ENCODE measurements around the gene ATP2A1. TPM values are rescaled to one million over a fixed set of nuclear protein-coding genes. Genes with fewer than 3 reads are reported as not detected.

Gene ATP2A1
- polyA plus RNA-seq, 2 donors: 0.25 to 0.69 TPM

- Histone ChIP-seq H3K9me3 (ENCODE audit: control insufficient read depth in 2 of 2, insufficient read depth in 1 of 2, low read depth in 1 of 2, low read length in 1 of 2) (no peaks in the 10 kb centered on the region), H3K36me3 (ENCODE audit: control insufficient read depth in 2 of 2, insufficient read depth in 2 of 2, low read length in 1 of 2) (peaks cover 24 to 50% of the 10 kb centered on the region in 2 donors), H3K4me1 (ENCODE audit: control insufficient read depth in 2 of 2, insufficient read depth in 2 of 2, low read length in 1 of 2) (no peaks in the 10 kb centered on the region), H3K27ac (ENCODE audit: low read depth in 2 of 2, low read length in 1 of 2) (no peak overlapping the region), H3K27me3 (ENCODE audit: control insufficient read depth in 1 of 2, insufficient read depth in 2 of 2, low read length in 2 of 2) (no peaks in the 10 kb centered on the region), H3K4me3 (ENCODE audit: low read depth in 1 of 2, low read length in 2 of 2) (no peak overlapping the region)
- 91 to 100% methylated on average over 1 of the region's 1 CpG for WGBS, 2 donors
These were observed 39.8 kb upstream of the ATP2A1 start for GRCh38 chr16:28838558-28838918.

DNA sequence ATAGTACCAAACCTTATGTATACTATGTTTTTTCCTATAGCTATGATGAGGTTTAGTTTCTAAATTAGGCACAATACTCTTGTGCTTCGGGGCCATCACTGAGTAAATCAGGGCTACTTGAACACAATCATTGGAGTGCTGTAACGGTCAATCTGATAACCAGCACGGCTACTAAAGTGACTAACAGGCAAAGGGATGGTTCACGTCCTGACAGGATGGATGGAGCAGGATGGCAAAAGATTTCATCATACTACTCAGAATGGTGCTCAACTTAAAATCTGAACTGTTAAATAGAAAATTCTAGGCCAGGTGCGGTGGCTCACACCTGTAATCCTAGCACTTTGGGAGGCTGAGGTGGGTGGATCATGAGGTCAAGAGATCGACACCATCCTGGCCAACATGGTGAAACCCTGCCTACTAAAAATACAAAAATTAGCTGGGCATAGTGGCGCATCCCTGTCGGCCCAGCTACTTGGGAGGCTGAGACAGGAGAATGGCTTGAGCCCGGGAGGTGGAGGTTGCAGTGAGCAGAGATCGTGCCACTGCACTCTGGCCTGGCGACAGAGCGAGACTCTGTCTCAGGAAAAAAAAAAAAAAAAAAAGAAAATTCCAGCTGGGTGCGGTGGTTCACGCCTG, 39.2 kb upstream of the ATP2A1 start:
- no peak overlapping the region for H3K4me3 ChIP-seq (ENCODE audit: low read depth in 1 of 2, low read length in 2 of 2)
- no peak overlapping the region for H3K27ac ChIP-seq (ENCODE audit: low read depth in 2 of 2, low read length in 1 of 2)
- no peaks in the 10 kb centered on the region for H3K9me3 ChIP-seq (ENCODE audit: control insufficient read depth in 2 of 2, insufficient read depth in 1 of 2, low read depth in 1 of 2, low read length in 1 of 2)
- no peaks in the 10 kb centered on the region for H3K4me1 ChIP-seq (ENCODE audit: control insufficient read depth in 2 of 2, insufficient read depth in 2 of 2, low read length in 1 of 2)
- no peaks in the 10 kb centered on the region for H3K27me3 ChIP-seq (ENCODE audit: control insufficient read depth in 1 of 2, insufficient read depth in 2 of 2, low read length in 2 of 2)
- 92 to 95% methylated on average over 14 of the region's 14 CpGs for WGBS, 2 donors
- peaks cover 27 to 52% of the 10 kb centered on the region in 2 donors for H3K36me3 ChIP-seq (ENCODE audit: control insufficient read depth in 2 of 2, insufficient read depth in 2 of 2, low read length in 1 of 2)

DNA sequence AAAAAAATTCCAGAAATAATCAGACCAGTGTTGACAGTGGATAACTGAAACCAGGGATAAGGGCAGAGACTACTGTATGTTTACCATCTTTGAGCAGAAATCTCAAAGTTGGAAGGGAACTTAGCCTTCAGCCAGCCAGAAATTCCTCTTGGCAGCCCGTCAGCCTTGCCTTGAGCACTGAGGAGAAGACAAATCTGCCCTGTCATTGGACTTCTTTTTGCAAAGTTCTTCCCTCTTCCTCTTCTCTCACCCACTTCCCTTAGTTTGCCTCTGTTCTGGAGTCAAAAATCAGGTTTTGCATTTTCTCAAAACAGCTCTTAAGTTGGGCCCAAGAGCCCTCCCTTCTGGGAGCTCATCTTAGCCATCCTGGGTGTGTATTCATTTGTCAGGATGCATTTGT, 38.4 kb upstream of the ATP2A1 start:
- H3K36me3 ChIP-seq (ENCODE audit: control insufficient read depth in 2 of 2, insufficient read depth in 2 of 2, low read length in 1 of 2): peaks cover 28 to 51% of the 10 kb centered on the region in 2 donors

DNA sequence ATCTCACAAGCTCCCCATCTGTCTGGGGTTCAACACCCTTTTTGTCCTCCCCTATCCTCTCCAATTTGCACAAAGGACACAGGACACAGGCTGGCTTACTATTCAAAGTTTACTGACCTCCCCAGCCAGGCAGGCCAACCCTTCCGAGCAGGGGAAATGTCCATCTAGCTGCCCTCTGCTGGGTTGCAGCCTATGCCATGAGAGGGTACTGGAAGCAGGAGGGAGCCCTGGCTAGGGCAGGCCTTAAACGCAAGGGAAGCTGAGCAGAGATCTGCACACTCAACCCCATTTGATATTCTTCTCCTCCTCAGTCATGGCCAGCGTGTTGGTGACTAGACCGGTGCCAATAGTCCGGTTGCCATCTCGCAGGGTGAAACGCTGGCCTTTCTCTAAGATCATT, 35.6 kb upstream of the ATP2A1 start:
- Histone ChIP-seq H3K4me1 (ENCODE audit: control insufficient read depth in 2 of 2, insufficient read depth in 2 of 2, low read length in 1 of 2) (peaks cover 4 to 17% of the 10 kb centered on the region in 2 donors), H3K9me3 (ENCODE audit: control insufficient read depth in 2 of 2, insufficient read depth in 1 of 2, low read depth in 1 of 2, low read length in 1 of 2) (no peaks in the 10 kb centered on the region), H3K36me3 (ENCODE audit: control insufficient read depth in 2 of 2, insufficient read depth in 2 of 2, low read length in 1 of 2) (peaks cover 16 to 33% of the 10 kb centered on the region in 2 donors), H3K4me3 (ENCODE audit: low read depth in 1 of 2, low read length in 2 of 2) (no peak overlapping the region), H3K27me3 (ENCODE audit: control insufficient read depth in 1 of 2, insufficient read depth in 2 of 2, low read length in 2 of 2) (no peaks in the 10 kb centered on the region), H3K27ac (ENCODE audit: low read depth in 2 of 2, low read length in 1 of 2) (no peak overlapping the region)
- 88 to 92% methylated on average over 7 of the region's 7 CpGs for WGBS, 2 donors

More for the DNA sequence above, 38.4 kb upstream of the ATP2A1 start:
- Histone ChIP-seq H3K9me3 (ENCODE audit: control insufficient read depth in 2 of 2, insufficient read depth in 1 of 2, low read depth in 1 of 2, low read length in 1 of 2) (no peaks in the 10 kb centered on the region), H3K27me3 (ENCODE audit: control insufficient read depth in 1 of 2, insufficient read depth in 2 of 2, low read length in 2 of 2) (no peaks in the 10 kb centered on the region), H3K4me1 (ENCODE audit: control insufficient read depth in 2 of 2, insufficient read depth in 2 of 2, low read length in 1 of 2) (peaks cover 0 to 2% of the 10 kb centered on the region in 2 donors), H3K4me3 (ENCODE audit: low read depth in 1 of 2, low read length in 2 of 2) (no peak overlapping the region), H3K27ac (ENCODE audit: low read depth in 2 of 2, low read length in 1 of 2) (no peak overlapping the region)
- WGBS, 2 donors: 14 to 46% methylated on average over 1 of the region's 1 CpG

GRCh38 chr16:28843766-28844165, 34.5 kb upstream of the ATP2A1 start:
- H3K36me3 ChIP-seq (ENCODE audit: control insufficient read depth in 2 of 2, insufficient read depth in 2 of 2, low read length in 1 of 2): peaks cover 16 to 31% of the 10 kb centered on the region in 2 donors

GRCh38 chr16:28844226-28844885, 33.9 kb upstream of the ATP2A1 start:
- H3K36me3 ChIP-seq (ENCODE audit: control insufficient read depth in 2 of 2, insufficient read depth in 2 of 2, low read length in 1 of 2): peaks cover 16 to 30% of the 10 kb centered on the region in 2 donors
- H3K4me1 ChIP-seq (ENCODE audit: control insufficient read depth in 2 of 2, insufficient read depth in 2 of 2, low read length in 1 of 2): peaks cover 4 to 17% of the 10 kb centered on the region in 2 donors
- WGBS, 2 donors: 85 to 87% methylated on average over 19 of the region's 19 CpGs
- no peaks in the 10 kb centered on the region for H3K27me3 ChIP-seq (ENCODE audit: control insufficient read depth in 1 of 2, insufficient read depth in 2 of 2, low read length in 2 of 2)
- no peak overlapping the region for H3K27ac ChIP-seq (ENCODE audit: low read depth in 2 of 2, low read length in 1 of 2)
- H3K4me3 ChIP-seq (ENCODE audit: low read depth in 1 of 2, low read length in 2 of 2): no peak overlapping the region
- no peaks in the 10 kb centered on the region for H3K9me3 ChIP-seq (ENCODE audit: control insufficient read depth in 2 of 2, insufficient read depth in 1 of 2, low read depth in 1 of 2, low read length in 1 of 2)

More at GRCh38 chr16:28843766-28844165, 34.5 kb upstream of the ATP2A1 start:
- no peak overlapping the region for H3K27ac ChIP-seq (ENCODE audit: low read depth in 2 of 2, low read length in 1 of 2)
- no peak overlapping the region for H3K4me3 ChIP-seq (ENCODE audit: low read depth in 1 of 2, low read length in 2 of 2)
- 92 to 94% methylated on average over 12 of the region's 12 CpGs for WGBS, 2 donors
- peaks cover 4 to 17% of the 10 kb centered on the region in 2 donors for H3K4me1 ChIP-seq (ENCODE audit: control insufficient read depth in 2 of 2, insufficient read depth in 2 of 2, low read length in 1 of 2)
- no peaks in the 10 kb centered on the region for H3K27me3 ChIP-seq (ENCODE audit: control insufficient read depth in 1 of 2, insufficient read depth in 2 of 2, low read length in 2 of 2)
- no peaks in the 10 kb centered on the region for H3K9me3 ChIP-seq (ENCODE audit: control insufficient read depth in 2 of 2, insufficient read depth in 1 of 2, low read depth in 1 of 2, low read length in 1 of 2)

GRCh38 chr16:28845293-28845692, 33.0 kb upstream of the ATP2A1 start:
- WGBS, 2 donors: 35 to 38% methylated on average over 10 of the region's 10 CpGs
- H3K4me3 ChIP-seq (ENCODE audit: low read depth in 1 of 2, low read length in 2 of 2): peak overlapping the region; percentile 84 to 99

GRCh38 chr16:28845761-28846079, 32.6 kb upstream of the ATP2A1 start:
- Histone ChIP-seq H3K4me3 (ENCODE audit: low read depth in 1 of 2, low read length in 2 of 2) (peak overlapping the region; percentile 84 to 99), H3K27me3 (ENCODE audit: control insufficient read depth in 1 of 2, insufficient read depth in 2 of 2, low read length in 2 of 2) (no peaks in the 10 kb centered on the region), H3K4me1 (ENCODE audit: control insufficient read depth in 2 of 2, insufficient read depth in 2 of 2, low read length in 1 of 2) (peaks cover 4 to 17% of the 10 kb centered on the region in 2 donors), H3K27ac (ENCODE audit: low read depth in 2 of 2, low read length in 1 of 2) (peak overlapping the region; percentile 86 to 90), H3K36me3 (ENCODE audit: control insufficient read depth in 2 of 2, insufficient read depth in 2 of 2, low read length in 1 of 2) (peaks cover 16 to 30% of the 10 kb centered on the region in 2 donors), H3K9me3 (ENCODE audit: control insufficient read depth in 2 of 2, insufficient read depth in 1 of 2, low read depth in 1 of 2, low read length in 1 of 2) (no peaks in the 10 kb centered on the region)
- 1 to 2% methylated on average over 16 of the region's 16 CpGs for WGBS, 2 donors

More at GRCh38 chr16:28845293-28845692, 33.0 kb upstream of the ATP2A1 start:
- H3K9me3 ChIP-seq (ENCODE audit: control insufficient read depth in 2 of 2, insufficient read depth in 1 of 2, low read depth in 1 of 2, low read length in 1 of 2): no peaks in the 10 kb centered on the region
- peaks cover 4 to 17% of the 10 kb centered on the region in 2 donors for H3K4me1 ChIP-seq (ENCODE audit: control insufficient read depth in 2 of 2, insufficient read depth in 2 of 2, low read length in 1 of 2)
- H3K36me3 ChIP-seq (ENCODE audit: control insufficient read depth in 2 of 2, insufficient read depth in 2 of 2, low read length in 1 of 2): peaks cover 16 to 30% of the 10 kb centered on the region in 2 donors
- no peaks in the 10 kb centered on the region for H3K27me3 ChIP-seq (ENCODE audit: control insufficient read depth in 1 of 2, insufficient read depth in 2 of 2, low read length in 2 of 2)
- H3K27ac ChIP-seq (ENCODE audit: low read depth in 2 of 2, low read length in 1 of 2): peak overlapping the region; percentile 86 to 90

- Histone ChIP-seq H3K27ac (ENCODE audit: low read depth in 2 of 2, low read length in 1 of 2) (peak within 1 kb of the TSS; percentile 86 to 92), H3K9me3 (ENCODE audit: control insufficient read depth in 2 of 2, insufficient read depth in 1 of 2, low read depth in 1 of 2, low read length in 1 of 2) (no peaks in the 10 kb centered on the region), H3K36me3 (ENCODE audit: control insufficient read depth in 2 of 2, insufficient read depth in 2 of 2, low read length in 1 of 2) (peaks cover 16 to 30% of the 10 kb centered on the region in 2 donors), H3K4me1 (ENCODE audit: control insufficient read depth in 2 of 2, insufficient read depth in 2 of 2, low read length in 1 of 2) (peaks cover 4 to 17% of the 10 kb centered on the region in 2 donors), H3K4me3 (ENCODE audit: low read depth in 1 of 2, low read length in 2 of 2) (peak within 1 kb of the TSS; percentile 84 to 99), H3K27me3 (ENCODE audit: control insufficient read depth in 1 of 2, insufficient read depth in 2 of 2, low read length in 2 of 2) (no peaks in the 10 kb centered on the region)
- 0% methylated on average over 61 to 73 of the region's 73 CpGs for WGBS, 2 donors
These were observed 32.0 kb upstream of the ATP2A1 start, which contains the start of gene TUFM for GRCh38 chr16:28846080-28846932. TSS of gene TUFM (minus strand) at chr16:28846348. CDS start at chr16:28846269, 79 bp downstream.
